Endothelial cell of umbilical vein (primary cell): ENCODE measurements around the gene ZNF195. TPM values are rescaled to one million over a fixed set of nuclear protein-coding genes. Genes with fewer than 3 reads are reported as not detected.
A peak's percentile ranks its signal among the peaks of the same experiment; 100 is the strongest.
"Not testable (repeated sequence)": the region's sequence is repeated elsewhere in the genome, so short reads cannot be mapped to it uniquely, and the experiment has no call there.

Experiments used
- BruUV-seq: library from RNA; stranded (reverse); fragments of 400-500 nt; replicated peaks from 2 replicates; lab custom pipeline; 2021; lab: Mats Ljungman, UMichigan
- CTCF ChIA-PET: fragments of 300-600, 350-600 bp; sonication (Branson Sonifier 250); formaldehyde crosslinking; loops from one replicate; lab custom pipeline; 2021; ENCODE audit warnings: antibody characterized with exemption, inconsistent platforms; lab: Charles Lee
- POLR2A ChIA-PET: fragments of 300-600, 350-600 bp; sonication (Branson Sonifier 250); formaldehyde crosslinking; loops from one replicate; lab custom pipeline; 2021; ENCODE audit warnings: antibody characterized with exemption, inconsistent platforms; lab: Charles Lee
- DNase-seq: peaks from one replicate; pipeline ENCODE4 v3.0.0-alpha.2; 2011; ENCODE audit warnings: low read depth, low spot score
- FAIRE-seq: peaks from 2 replicates; lab custom pipeline; 2011; peaks lifted over from hg19 to GRCh38; lab: Jason Lieb, UNC
- H2AFZ ChIP-seq: 2 replicates; pipeline ENCODE4 v1.6.0; 2012; ENCODE audit warnings: low read depth, low read length, control low read depth, inconsistent platforms
- H3K27ac ChIP-seq: 2 replicates; pipeline ENCODE4 v1.5.1; 2011; ENCODE audit warnings: low read depth, mild to moderate bottlenecking, control low read depth, low read length, moderate library complexity; ENCODE audit not compliant: insufficient read depth
- H3K27me3 ChIP-seq, 2 experiments: 2 replicates each; pipeline versions ENCODE4 v1.6.0 to v1.6.1; 2011; ENCODE audit warnings: low read length in 2 of 2, mixed read lengths in 1 of 2; ENCODE audit not compliant: control insufficient read depth in 2 of 2, insufficient read depth in 2 of 2
- H3K36me3 ChIP-seq, 2 experiments: 2 replicates in 1 of 2; 3 replicates in 1 of 2; pipeline ENCODE4 v1.5.1; 2011; ENCODE audit warnings: low read length in 2 of 2, mild to moderate bottlenecking in 1 of 2, moderate library complexity in 1 of 2; ENCODE audit not compliant: control insufficient read depth in 2 of 2, insufficient read depth in 2 of 2; ENCODE audit errors: extremely low read depth in 1 of 2
- H3K4me1 ChIP-seq: 3 replicates; pipeline ENCODE4 v1.5.1; 2011; ENCODE audit warnings: mild to moderate bottlenecking, low read length; ENCODE audit not compliant: control insufficient read depth, insufficient read depth; ENCODE audit errors: extremely low read depth
- H3K4me2 ChIP-seq: 2 replicates; pipeline ENCODE4 v1.6.1; 2011; ENCODE audit warnings: low read length, control low read depth, mixed read lengths; ENCODE audit not compliant: insufficient read depth
- H3K4me3 ChIP-seq, 3 experiments: fragments of 200-600 bp in 1 of 3; sonication (generic), shearing (Covaris generic) in 1 of 3; replicated peaks in 1 of 3; 2 replicates each; pipeline ENCODE4 v1.5.1; 2011 to 2016; ENCODE audit warnings: control low read depth in 3 of 3, low read length in 3 of 3, mild to moderate bottlenecking in 2 of 3, inconsistent platforms in 1 of 3, low read depth in 1 of 3, moderate library complexity in 1 of 3; ENCODE audit not compliant: insufficient read depth in 1 of 3
- H3K79me2 ChIP-seq: 2 replicates; pipeline ENCODE4 v1.6.0; 2012; ENCODE audit warnings: low read length, inconsistent platforms; ENCODE audit not compliant: control insufficient read depth, insufficient read depth
- H3K9ac ChIP-seq: replicated peaks from 2 replicates; pipeline ENCODE3; 2011; ENCODE audit warnings: low read length, control low read depth; ENCODE audit not compliant: insufficient read depth; ENCODE audit errors: extremely low read depth
- H3K9me1 ChIP-seq: replicated peaks from 3 replicates; pipeline ENCODE4 v1.6.0; 2011; ENCODE audit warnings: mild to moderate bottlenecking, low read length; ENCODE audit not compliant: control insufficient read depth, insufficient read depth; ENCODE audit errors: extremely low read depth
- H3K9me3 ChIP-seq: replicated peaks from 2 replicates; pipeline ENCODE4 v1.5.1; 2012; ENCODE audit warnings: low read length, inconsistent platforms; ENCODE audit not compliant: control insufficient read depth, insufficient read depth
- H4K20me1 ChIP-seq: replicated peaks from 2 replicates; pipeline ENCODE3; 2011; ENCODE audit warnings: mild to moderate bottlenecking, low read length; ENCODE audit not compliant: control insufficient read depth, insufficient read depth; ENCODE audit errors: extremely low read depth
- dilution Hi-C: fragments of 300-500 bp; cut with MboI; formaldehyde crosslinking; loops from one replicate; pipeline ENCODE4 v1.15.0; 2019; ENCODE audit warnings: low sequenced_read_pairs; ENCODE audit not compliant: extremely low pct_ligation_motif_present
- intact Hi-C: fragments of 100-400 bp; cut with micrococcal nuclease; formaldehyde crosslinking; loops from one replicate; pipeline ENCODE4 v1.10.0; 2022
- polyA plus RNA-seq, 4 experiments: library from polyadenylated mRNA; depleted of rRNA in 3 of 4; stranded (reverse) in 3 of 4; unstranded in 1 of 4; fragments of >200 nt; gene quantifications; 2 replicates each; pipeline versions ENCODE4 v1.2.1 to v1.2.3, GENCODE V29; 2011 to 2012; ENCODE audit warnings: missing spikeins in 1 of 4
- total RNA-seq: library from RNA; stranded (reverse); gene quantifications from 2 replicates; pipeline ENCODE4 v1.2.3, GENCODE V29; 2021

ZNF195 gene
- total and polyA plus RNA-seq, 2 donors (not counting 3 experiments of a cell fraction or from before 2014, with no cell fraction given), result 12.8 to 32.5 TPM

DNA sequence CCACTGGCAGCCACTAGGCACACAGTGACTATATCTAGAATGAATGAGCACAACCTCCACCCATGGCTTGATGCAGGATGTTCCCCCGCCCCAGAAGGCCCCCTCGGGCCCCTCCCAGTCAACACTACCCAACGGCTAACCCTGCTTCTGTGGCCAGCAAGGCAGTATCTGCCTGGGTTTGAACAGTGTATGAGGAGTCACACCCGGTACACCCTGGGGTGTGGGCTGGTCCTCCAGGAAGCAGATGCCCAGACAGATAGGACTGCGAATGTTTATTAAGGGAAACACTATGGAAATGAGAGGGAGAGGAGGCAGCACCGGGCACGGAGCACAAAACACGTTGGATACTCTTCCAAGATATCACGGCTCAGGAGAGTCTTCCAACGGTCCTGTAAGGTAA is 42.5 kb downstream of the ZNF195 start:
- intact Hi-C loops, H3K27me3 ChIP-seq, H3K36me3 ChIP-seq, CTCF ChIA-PET, H2AFZ ChIP-seq, H3K4me3 ChIP-seq, dilution Hi-C loops, H3K27ac ChIP-seq, H3K9ac ChIP-seq, H3K9me3 ChIP-seq, H3K79me2 ChIP-seq, POLR2A ChIA-PET, BruUV-seq, H3K9me1 ChIP-seq, H3K4me2 ChIP-seq, DNase-seq, H4K20me1 ChIP-seq: not testable (repeated sequence)
- peak; percentile 97 for FAIRE-seq
- peaks cover 17% of the 10 kb centered on the region for H3K4me1 ChIP-seq

- H3K9me1 ChIP-seq, result not testable (repeated sequence)
Measured at GRCh38 chr11:3333157-3333556, 45.8 kb downstream of the ZNF195 start.

GRCh38 chr11:3331078-3331477 is 47.9 kb downstream of the ZNF195 start:
- H2AFZ ChIP-seq, H3K9me3 ChIP-seq, H4K20me1 ChIP-seq, H3K27ac ChIP-seq, DNase-seq, intact Hi-C loops, H3K9ac ChIP-seq, CTCF ChIA-PET, POLR2A ChIA-PET, H3K79me2 ChIP-seq, BruUV-seq, H3K4me1 ChIP-seq, FAIRE-seq, H3K4me2 ChIP-seq, H3K27me3 ChIP-seq, H3K9me1 ChIP-seq, H3K4me3 ChIP-seq, H3K36me3 ChIP-seq, dilution Hi-C loops: not testable (repeated sequence)

More at GRCh38 chr11:3333157-3333556, 45.8 kb downstream of the ZNF195 start:
- DNase-seq, dilution Hi-C loops, H3K4me2 ChIP-seq, H3K9me3 ChIP-seq, CTCF ChIA-PET, intact Hi-C loops, H3K27me3 ChIP-seq, H3K79me2 ChIP-seq, H3K4me3 ChIP-seq, H3K36me3 ChIP-seq, H3K27ac ChIP-seq, FAIRE-seq, POLR2A ChIA-PET, H4K20me1 ChIP-seq, BruUV-seq, H2AFZ ChIP-seq, H3K4me1 ChIP-seq, H3K9ac ChIP-seq: not testable (repeated sequence)

DNA sequence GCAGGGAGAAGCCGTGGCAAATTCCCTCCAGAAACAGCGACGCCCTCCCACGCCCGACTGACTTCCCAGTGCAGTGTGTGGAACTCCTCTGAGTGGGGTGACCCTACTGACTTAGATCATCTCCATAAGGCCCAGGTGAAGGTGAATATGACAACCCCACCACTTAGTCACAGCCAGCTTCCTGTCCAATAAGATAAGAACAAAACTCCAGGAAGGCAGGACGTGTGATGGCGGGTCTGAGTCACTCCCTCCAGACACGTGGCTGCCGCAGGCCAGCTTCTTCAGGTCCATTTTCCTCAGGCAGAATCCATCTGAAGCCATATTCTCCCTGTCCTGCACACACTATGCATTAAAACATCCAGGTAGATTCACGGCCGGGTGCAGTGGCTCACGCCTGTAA is 48.9 kb downstream of the ZNF195 start:
- H3K36me3 ChIP-seq, H3K4me2 ChIP-seq, H4K20me1 ChIP-seq, H3K9ac ChIP-seq, CTCF ChIA-PET, H3K4me3 ChIP-seq, POLR2A ChIA-PET, H3K27ac ChIP-seq, DNase-seq, H3K9me3 ChIP-seq, H3K79me2 ChIP-seq, H3K27me3 ChIP-seq, dilution Hi-C loops, H2AFZ ChIP-seq, H3K9me1 ChIP-seq, H3K4me1 ChIP-seq, BruUV-seq, intact Hi-C loops: not testable (repeated sequence)
- peak; percentile 98 for FAIRE-seq
